ENCODE measurements around the gene SHH.

GRCh38 chr7:155847821-155848435 is 35.7 kb upstream of the SHH start:
- TF ChIP-seq POLR2A (IDR thresholded peaks at IDR 0.05; ENCODE audit: low read depth, low read length) (no peak), POLR2AphosphoS5 (IDR thresholded peaks at IDR 0.05; ENCODE audit: low read depth, low read length) (no peak), PAX5 (IDR thresholded peaks at IDR 0.05; ENCODE audit: insufficient read depth, low read length, severe bottlenecking) (no peak), TAF1 (IDR thresholded peaks at IDR 0.05; ENCODE audit: low read depth, low read length) (no peak), SPI1 (IDR thresholded peaks at IDR 0.05; ENCODE audit: low read depth, low read length) (no peak), POU2F2 (IDR thresholded peaks at IDR 0.05; ENCODE audit: low read depth, low read length) (no peak)

All from GM12891 (cell line).